ENCODE measurements around the gene GPSM3.
"Not testable (repeated sequence)": the region's sequence is repeated elsewhere in the genome, so short reads cannot be mapped to it uniquely, and the experiment has no call there.

GPSM3 gene

GRCh38 chr6:32192608-32193039 is at the start of gene GPSM3:
Gene GPSM3 (minus strand): TSS chr6:32192643. CDS start chr6:32192513, 130 bp downstream.
- DNase-seq (ENCODE audit: low spot score): peak; percentile 47

GRCh38 chr6:32240686-32241085 is 48.2 kb upstream of the GPSM3 start:
- DNase-seq (ENCODE audit: low spot score): no peak

GRCh38 chr6:32239462-32239861 is 47.0 kb upstream of the GPSM3 start:
- DNase-seq (ENCODE audit: low spot score): no peak

GRCh38 chr6:32234934-32235333 is 42.5 kb upstream of the GPSM3 start:
- DNase-seq (ENCODE audit: low spot score): no peak

- DNase-seq (ENCODE audit: low spot score): no peak
Observed at GRCh38 chr6:32226434-32226833, 34.0 kb upstream of the GPSM3 start.

GRCh38 chr6:32224696-32225095 is 32.3 kb upstream of the GPSM3 start:
- no peak for DNase-seq (ENCODE audit: low spot score)

GRCh38 chr6:32223258-32224235 is 31.1 kb upstream of the GPSM3 start, which contains the start of gene NOTCH4:
Gene NOTCH4 (minus strand): TSS chr6:32224067. CDS start chr6:32223928, 139 bp downstream.
- no peak for DNase-seq (ENCODE audit: low spot score)

GRCh38 chr6:32222333-32223230 is 30.1 kb upstream of the GPSM3 start:
- no peak for DNase-seq (ENCODE audit: low spot score)

- DNase-seq (ENCODE audit: low spot score): no peak
Observed at GRCh38 chr6:32220021-32220420, 27.6 kb upstream of the GPSM3 start.

GRCh38 chr6:32218167-32218566 is 25.7 kb upstream of the GPSM3 start:
- no peak for DNase-seq (ENCODE audit: low spot score)

GRCh38 chr6:32216998-32217397 is 24.6 kb upstream of the GPSM3 start:
- no peak for DNase-seq (ENCODE audit: low spot score)

GRCh38 chr6:32216285-32216684 is 23.8 kb upstream of the GPSM3 start:
- no peak for DNase-seq (ENCODE audit: low spot score)

GRCh38 chr6:32215617-32216016 is 23.2 kb upstream of the GPSM3 start:
- DNase-seq (ENCODE audit: low spot score): no peak

- no peak for DNase-seq (ENCODE audit: low spot score)
Observed at GRCh38 chr6:32214126-32214525, 21.7 kb upstream of the GPSM3 start.

GRCh38 chr6:32213649-32214048 is 21.2 kb upstream of the GPSM3 start:
- no peak for DNase-seq (ENCODE audit: low spot score)

- no peak for DNase-seq (ENCODE audit: low spot score)
Observed at GRCh38 chr6:32212076-32212760, 19.8 kb upstream of the GPSM3 start.

- not testable (repeated sequence) for DNase-seq (ENCODE audit: low spot score)
Observed at GRCh38 chr6:32211432-32211831, 19.0 kb upstream of the GPSM3 start.

GRCh38 chr6:32210191-32210601 is 17.8 kb upstream of the GPSM3 start:
- no peak for DNase-seq (ENCODE audit: low spot score)

GRCh38 chr6:32208996-32209395 is 16.6 kb upstream of the GPSM3 start:
- no peak for DNase-seq (ENCODE audit: low spot score)

GRCh38 chr6:32204268-32204715 is 11.8 kb upstream of the GPSM3 start:
- no peak for DNase-seq (ENCODE audit: low spot score)

GRCh38 chr6:32203426-32204267 is 11.2 kb upstream of the GPSM3 start:
- no peak for DNase-seq (ENCODE audit: low spot score)
